Endodermal cell (in vitro differentiated cells): ENCODE results near the gene NSUN2. TPM values are rescaled to one million over a fixed set of nuclear protein-coding genes. Genes with fewer than 3 reads are reported as not detected.
A peak's percentile ranks its signal among the peaks of the same experiment; 100 is the strongest.
"Not testable (repeated sequence)": the region's sequence is repeated elsewhere in the genome, so short reads cannot be mapped to it uniquely, and the experiment has no call there.

ENCODE experiments used
- DNase-seq: peaks from one replicate; pipeline ENCODE4 v3.0.0-alpha.2; 2017
- H3K27ac ChIP-seq: 2 replicates; pipeline ENCODE4 v1.5.1; 2013; ENCODE audit warnings: mild to moderate bottlenecking, low read depth, low read length, moderate library complexity
- H3K27me3 ChIP-seq: 2 replicates; pipeline ENCODE4 v1.6.1; 2013; ENCODE audit warnings: mild to moderate bottlenecking, low read length, moderate library complexity; ENCODE audit not compliant: insufficient read depth, control insufficient read depth, poor library complexity, severe bottlenecking
- H3K36me3 ChIP-seq: 2 replicates; pipeline ENCODE4 v1.7.0; 2013; ENCODE audit warnings: mild to moderate bottlenecking, low read length, moderate library complexity; ENCODE audit not compliant: control insufficient read depth, insufficient read depth
- H3K4me1 ChIP-seq: one replicate; pipeline ENCODE4 v1.7.0; 2013; ENCODE audit warnings: low read length; ENCODE audit not compliant: control insufficient read depth, insufficient read depth
- H3K4me3 ChIP-seq: 2 replicates; pipeline ENCODE4 v1.5.1; 2013; ENCODE audit warnings: mild to moderate bottlenecking, low read length, moderate library complexity
- H3K9ac ChIP-seq: 2 replicates; pipeline ENCODE4 v1.6.1; 2013; ENCODE audit warnings: mild to moderate bottlenecking, low read length, moderate library complexity; ENCODE audit not compliant: poor library complexity, severe bottlenecking; ENCODE audit errors: extremely low read depth
- H3K9me3 ChIP-seq: 2 replicates; pipeline ENCODE4 v1.6.1; 2013; ENCODE audit warnings: mild to moderate bottlenecking, low read length, moderate library complexity; ENCODE audit not compliant: control insufficient read depth
- H3K27ac Mint-ChIP-seq: 2 replicates; pipeline ENCODE4 v1.8.0; 2020; ENCODE audit warnings: mixed read lengths
- H3K27me3 Mint-ChIP-seq: 2 replicates; pipeline ENCODE4 v1.8.0; 2021; ENCODE audit warnings: mild to moderate bottlenecking, mixed read lengths; ENCODE audit not compliant: insufficient read depth
- H3K36me3 Mint-ChIP-seq: 2 replicates; pipeline ENCODE4 v1.8.0; 2020; ENCODE audit warnings: low read depth, mixed read lengths
- H3K4me1 Mint-ChIP-seq: 2 replicates; pipeline ENCODE4 v1.8.0; 2020; ENCODE audit warnings: mixed read lengths
- H3K4me3 Mint-ChIP-seq: 2 replicates; pipeline ENCODE4 v1.8.0; 2020; ENCODE audit warnings: mild to moderate bottlenecking, moderate library complexity, mixed read lengths
- H3K9me3 Mint-ChIP-seq: 2 replicates; pipeline ENCODE4 v1.8.0; 2020; ENCODE audit warnings: mild to moderate bottlenecking, mixed read lengths
- WGBS, 2 experiments: methylation state at CpG; one replicate each; pipeline versions ENCODE4 v1.1.5 to v1.1.7; 2013; ENCODE audit warnings: missing lambda C conversion rate in 2 of 2, mixed read lengths in 1 of 2; ENCODE audit not compliant: insufficient coverage in 1 of 2, insufficient read length in 1 of 2; 5-methylcytosine and 5-hydroxymethylcytosine counted together
- total RNA-seq, 2 donors: library from RNA; stranded (reverse); fragmentation: NEBNext Ultra II Directional in 1 of 2; extraction: Animal tissue kit (Norgen Biotek cat#: 25700) in 1 of 2; gene quantifications; 2 replicates in 1 of 2; 3 replicates in 1 of 2; pipeline ENCODE4 v1.2.1, GENCODE V29; 2021
- TF ChIP-seq, protein P1 (sequence below): fragments of 200-600 bp; sonication (generic); conservative IDR thresholded peaks from 2 replicates; pipeline ENCODE4 v1.5.0; 2021; ENCODE audit warnings: antibody characterized with exemption, mild to moderate bottlenecking

Gene NSUN2
- total RNA-seq, 2 donors from 2014 or later, result 71.8 to 90.8 TPM

DNA sequence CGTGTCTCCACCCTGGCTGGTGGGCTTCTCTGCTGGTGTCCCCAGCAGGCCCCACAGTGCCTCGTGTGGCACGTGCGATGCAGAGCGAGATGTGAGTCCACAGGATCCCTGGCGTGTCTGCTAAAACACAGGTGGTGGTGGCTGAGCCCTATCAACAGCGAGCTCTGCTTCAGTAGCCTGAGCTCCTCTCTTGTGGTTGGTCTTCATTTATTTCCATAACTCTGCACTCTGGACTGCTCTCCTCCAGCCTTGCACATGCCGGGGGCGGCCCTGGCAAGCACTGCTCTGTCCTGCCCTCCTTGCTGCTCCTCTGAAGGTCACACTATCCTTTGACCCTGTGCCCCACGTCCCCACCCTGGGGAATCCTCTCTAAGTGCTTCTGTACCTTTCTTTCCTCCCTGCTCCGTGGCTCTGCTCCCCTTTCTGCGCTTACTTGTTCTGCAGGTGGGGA, 59.2 kb downstream of the NSUN2 start:
- 72 to 75% methylated on average over 9 to 12 of the region's 12 CpGs for WGBS, 2 experiments
- H3K9ac ChIP-seq, result no peak overlapping the region
- H3K4me3 ChIP-seq, result no peak overlapping the region
- Mint-ChIP-seq H3K9me3 (peaks cover 16% of the 10 kb centered on the region), H3K36me3 (no peaks in the 10 kb centered on the region), H3K4me1 (no peaks in the 10 kb centered on the region), H3K27ac (no peak overlapping the region), H3K4me3 (no peak overlapping the region), H3K27me3 (peaks cover 27% of the 10 kb centered on the region)
- TF ChIP-seq, protein P1, sequence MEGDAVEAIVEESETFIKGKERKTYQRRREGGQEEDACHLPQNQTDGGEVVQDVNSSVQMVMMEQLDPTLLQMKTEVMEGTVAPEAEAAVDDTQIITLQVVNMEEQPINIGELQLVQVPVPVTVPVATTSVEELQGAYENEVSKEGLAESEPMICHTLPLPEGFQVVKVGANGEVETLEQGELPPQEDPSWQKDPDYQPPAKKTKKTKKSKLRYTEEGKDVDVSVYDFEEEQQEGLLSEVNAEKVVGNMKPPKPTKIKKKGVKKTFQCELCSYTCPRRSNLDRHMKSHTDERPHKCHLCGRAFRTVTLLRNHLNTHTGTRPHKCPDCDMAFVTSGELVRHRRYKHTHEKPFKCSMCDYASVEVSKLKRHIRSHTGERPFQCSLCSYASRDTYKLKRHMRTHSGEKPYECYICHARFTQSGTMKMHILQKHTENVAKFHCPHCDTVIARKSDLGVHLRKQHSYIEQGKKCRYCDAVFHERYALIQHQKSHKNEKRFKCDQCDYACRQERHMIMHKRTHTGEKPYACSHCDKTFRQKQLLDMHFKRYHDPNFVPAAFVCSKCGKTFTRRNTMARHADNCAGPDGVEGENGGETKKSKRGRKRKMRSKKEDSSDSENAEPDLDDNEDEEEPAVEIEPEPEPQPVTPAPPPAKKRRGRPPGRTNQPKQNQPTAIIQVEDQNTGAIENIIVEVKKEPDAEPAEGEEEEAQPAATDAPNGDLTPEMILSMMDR, result peak; percentile 48
- no peaks in the 10 kb centered on the region for H3K27me3 ChIP-seq
- H3K4me1 ChIP-seq, result no peaks in the 10 kb centered on the region
- H3K27ac ChIP-seq, result no peak overlapping the region
- no peaks in the 10 kb centered on the region for H3K9me3 ChIP-seq
- DNase-seq, result no peak
- no peaks in the 10 kb centered on the region for H3K36me3 ChIP-seq

GRCh38 chr5:6572825-6573380, 59.9 kb downstream of the NSUN2 start:
- WGBS, 2 experiments, result 88 to 90% methylated on average over 11 to 21 of the region's 21 CpGs
- TF ChIP-seq, protein P1, result no peak
- Mint-ChIP-seq H3K27ac (no peak overlapping the region), H3K36me3 (no peaks in the 10 kb centered on the region), H3K27me3 (peaks cover 19% of the 10 kb centered on the region), H3K4me1 (no peaks in the 10 kb centered on the region), H3K9me3 (peaks cover 10% of the 10 kb centered on the region), H3K4me3 (no peak overlapping the region)
- no peaks in the 10 kb centered on the region for H3K9me3 ChIP-seq
- H3K4me1 ChIP-seq, result no peaks in the 10 kb centered on the region
- H3K9ac ChIP-seq, result no peak overlapping the region
- DNase-seq, result no peak
- H3K4me3 ChIP-seq, result no peak overlapping the region
- no peaks in the 10 kb centered on the region for H3K27me3 ChIP-seq
- H3K36me3 ChIP-seq, result no peaks in the 10 kb centered on the region
- H3K27ac ChIP-seq, result no peak overlapping the region

DNA sequence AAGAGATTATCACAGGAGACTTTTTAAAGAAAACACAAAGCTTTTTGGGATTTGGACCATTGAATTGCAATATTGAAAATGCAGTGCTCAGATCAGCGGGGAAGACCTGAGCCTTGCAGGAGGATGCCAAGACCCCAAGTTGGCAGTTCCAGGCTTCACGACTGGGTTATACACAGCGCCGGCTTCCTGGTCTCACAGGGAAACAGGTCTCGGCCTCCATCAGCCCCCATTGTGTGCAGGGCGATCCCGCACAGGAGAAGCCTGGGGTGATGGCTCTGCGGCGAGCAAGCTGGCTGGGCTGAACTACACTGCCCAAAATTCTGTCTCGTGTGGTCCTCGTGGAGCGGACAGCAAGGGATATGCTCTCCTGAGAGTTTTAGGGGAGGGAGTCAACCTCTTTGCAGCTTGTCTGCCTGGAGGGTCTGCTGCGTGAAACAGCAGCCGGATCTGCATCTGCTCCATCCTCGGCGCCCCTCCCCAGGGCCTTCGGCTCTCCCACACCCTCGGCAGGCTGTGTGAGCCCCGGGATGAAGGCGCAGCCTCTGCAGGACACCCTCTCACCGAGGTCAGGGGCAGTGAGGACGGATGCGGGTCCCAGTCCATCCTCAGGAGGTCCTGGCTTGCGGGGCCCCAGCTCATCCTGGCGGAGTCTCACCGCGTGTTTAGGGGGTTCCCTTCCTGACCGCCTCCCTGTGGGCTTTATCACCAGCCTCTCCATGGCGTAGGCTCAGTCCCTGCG, 60.6 kb downstream of the NSUN2 start:
- no peak overlapping the region for H3K9ac ChIP-seq
- DNase-seq, result no peak
- 91 to 96% methylated on average over 17 to 30 of the region's 30 CpGs for WGBS, 2 experiments
- H3K9me3 ChIP-seq, result no peaks in the 10 kb centered on the region
- H3K4me1 ChIP-seq, result no peaks in the 10 kb centered on the region
- Mint-ChIP-seq H3K27ac (no peak overlapping the region), H3K36me3 (no peaks in the 10 kb centered on the region), H3K4me1 (no peaks in the 10 kb centered on the region), H3K4me3 (no peak overlapping the region), H3K9me3 (peaks cover 3% of the 10 kb centered on the region), H3K27me3 (peaks cover 18% of the 10 kb centered on the region)
- TF ChIP-seq, protein P1, result no peak
- H3K27ac ChIP-seq, result no peak overlapping the region
- no peaks in the 10 kb centered on the region for H3K36me3 ChIP-seq
- no peaks in the 10 kb centered on the region for H3K27me3 ChIP-seq
- no peak overlapping the region for H3K4me3 ChIP-seq

GRCh38 chr5:6571607-6572006, 61.2 kb downstream of the NSUN2 start:
- H3K9me3 Mint-ChIP-seq, H3K4me1 Mint-ChIP-seq, DNase-seq, H3K4me1 ChIP-seq, H3K27me3 ChIP-seq, H3K36me3 ChIP-seq, H3K9ac ChIP-seq, H3K27ac ChIP-seq, H3K4me3 ChIP-seq, H3K4me3 Mint-ChIP-seq, H3K36me3 Mint-ChIP-seq, H3K9me3 ChIP-seq, H3K27ac Mint-ChIP-seq: not testable (repeated sequence)
- H3K27me3 Mint-ChIP-seq, result peaks cover 15% of the 10 kb centered on the region
- WGBS, 2 experiments, result 89% methylated on average over 2 of the region's 2 CpGs
